Esophagus squamous epithelium (tissue), 4 donors: Measurements from ENCODE around the gene LRRTM3.

Source experiments
- CTCF ChIP-seq, 6 experiments: fragments of 450-650 bp in 4 of 6; fragments of 200-600 bp in 2 of 6; sonication (generic) in 2 of 6; IDR thresholded peaks; one replicate each; pipeline ENCODE4 v1.5.1; 2016 to 2019; ENCODE audit warnings: antibody characterized with exemption in 6 of 6, mild to moderate bottlenecking in 4 of 6, moderate library complexity in 4 of 6
- POLR2A ChIP-seq, 4 donors: fragments of 450-650 bp; IDR thresholded peaks; one replicate each; pipeline ENCODE4 v1.6.1; 2017; ENCODE audit warnings: antibody characterized with exemption in 4 of 4, mild to moderate bottlenecking in 4 of 4, moderate library complexity in 3 of 4

GRCh38 chr10:66927251-66927935 lies 1.6 kb downstream of the LRRTM3 start:
- no peak for TF ChIP-seq POLR2A (IDR thresholded peaks at IDR 0.05)
- no peak for TF ChIP-seq CTCF (IDR thresholded peaks at IDR 0.05)
